MM.1S (cell line): ENCODE results near the gene TMPRSS6.

Source experiments
- EZH2 ChIP-seq: fragments of 300-600 bp; sonication (generic); optimal IDR thresholded peaks from 2 replicates; pipeline ENCODE3; 2017; ENCODE audit warnings: low read depth, mild to moderate bottlenecking, antibody characterized with exemption, low read length, mixed read lengths
- TF ChIP-seq, protein P1 (sequence below): fragments of 300-600 bp; sonication (generic); IDR thresholded peaks from 2 replicates; pipeline ENCODE4 v1.5.1; 2016; ENCODE audit warnings: antibody characterized with exemption, low read length, mixed read lengths

DNA sequence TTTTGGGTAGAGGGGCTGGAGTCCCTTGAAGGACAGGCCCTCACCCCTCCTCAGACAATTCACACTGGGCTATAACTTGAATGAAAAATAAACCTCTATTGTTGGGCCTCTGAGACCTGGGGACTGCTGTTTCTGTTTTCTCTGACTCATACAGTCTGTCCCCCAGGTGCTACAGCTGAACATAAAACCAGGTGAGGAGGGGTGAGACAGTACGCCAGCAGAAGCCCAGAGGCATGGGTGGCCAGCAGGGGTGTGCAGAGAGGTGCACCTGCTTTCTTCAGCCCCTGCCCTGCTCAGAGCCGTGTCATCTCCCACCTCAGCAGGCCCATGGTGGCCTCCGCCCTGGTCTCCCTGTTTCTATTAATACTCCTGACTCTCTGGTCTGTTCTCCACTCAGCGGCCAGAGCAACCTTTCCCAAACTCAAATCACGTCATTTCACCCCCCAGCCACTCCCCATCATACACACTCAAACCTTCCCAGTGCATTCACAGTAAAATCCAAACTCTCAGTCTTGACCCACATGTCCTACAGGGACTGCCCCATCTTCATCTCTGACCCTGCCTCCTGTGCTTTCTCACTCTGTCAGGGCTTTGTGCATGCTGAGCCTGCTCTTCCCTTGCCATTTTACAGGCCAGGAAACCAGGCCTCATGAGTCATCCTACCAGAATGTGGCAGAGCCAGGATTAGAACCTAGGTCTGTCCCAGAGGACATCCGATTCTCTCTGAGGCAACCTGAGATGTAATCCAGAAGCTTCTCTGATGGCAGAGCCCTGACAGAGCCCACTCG lies 45.6 kb upstream of the TMPRSS6 start:
- TF ChIP-seq, protein P1, sequence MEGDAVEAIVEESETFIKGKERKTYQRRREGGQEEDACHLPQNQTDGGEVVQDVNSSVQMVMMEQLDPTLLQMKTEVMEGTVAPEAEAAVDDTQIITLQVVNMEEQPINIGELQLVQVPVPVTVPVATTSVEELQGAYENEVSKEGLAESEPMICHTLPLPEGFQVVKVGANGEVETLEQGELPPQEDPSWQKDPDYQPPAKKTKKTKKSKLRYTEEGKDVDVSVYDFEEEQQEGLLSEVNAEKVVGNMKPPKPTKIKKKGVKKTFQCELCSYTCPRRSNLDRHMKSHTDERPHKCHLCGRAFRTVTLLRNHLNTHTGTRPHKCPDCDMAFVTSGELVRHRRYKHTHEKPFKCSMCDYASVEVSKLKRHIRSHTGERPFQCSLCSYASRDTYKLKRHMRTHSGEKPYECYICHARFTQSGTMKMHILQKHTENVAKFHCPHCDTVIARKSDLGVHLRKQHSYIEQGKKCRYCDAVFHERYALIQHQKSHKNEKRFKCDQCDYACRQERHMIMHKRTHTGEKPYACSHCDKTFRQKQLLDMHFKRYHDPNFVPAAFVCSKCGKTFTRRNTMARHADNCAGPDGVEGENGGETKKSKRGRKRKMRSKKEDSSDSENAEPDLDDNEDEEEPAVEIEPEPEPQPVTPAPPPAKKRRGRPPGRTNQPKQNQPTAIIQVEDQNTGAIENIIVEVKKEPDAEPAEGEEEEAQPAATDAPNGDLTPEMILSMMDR, result no peak
- no peak for TF ChIP-seq EZH2
